ENCODE measurements around the gene CLDN4. TPM values are rescaled to one million over a fixed set of nuclear protein-coding genes. Genes with fewer than 3 reads are reported as not detected.

Gene CLDN4
- polyA plus RNA-seq, 3 donors: 0.01 TPM; not detected in 2

- 92% methylated on average over 1 of the region's 1 CpG for whole genome bisulfite sequencing (ENCODE audit: insufficient coverage)
Observed at GRCh38 chr7:73866446-73866767, 35.6 kb downstream of the CLDN4 start.

GRCh38 chr7:73869011-73869798 lies 38.4 kb downstream of the CLDN4 start:
- Histone ChIP-seq H2AFZ (ENCODE audit: insufficient read depth, low read depth, low read length, poor library complexity, severe bottlenecking) (no peak overlapping the region), H3K27ac (ENCODE audit: low read depth in 1 of 2, low read length in 2 of 2) (no peak overlapping the region), H3K4me1 (ENCODE audit: control insufficient read depth in 1 of 2, insufficient read depth in 2 of 2, low read length in 2 of 2) (no peaks in the 10 kb centered on the region), H3K27me3 (ENCODE audit: control insufficient read depth in 2 of 2, insufficient read depth in 2 of 2, low read length in 2 of 2) (no peaks in the 10 kb centered on the region), H4K20me1 (ENCODE audit: insufficient read depth, low read length) (no peaks in the 10 kb centered on the region), H3K4me3 (replicated peaks in 1 of 3; ENCODE audit: low read depth in 2 of 3, low read length in 3 of 3) (no peak overlapping the region), H3K9me3 (replicated peaks in 1 of 2; ENCODE audit: control insufficient read depth in 1 of 2, insufficient read depth in 1 of 2, low read length in 2 of 2) (no peaks in the 10 kb centered on the region), H3K9ac (ENCODE audit: insufficient read depth, low read length, poor library complexity, severe bottlenecking) (no peak overlapping the region), H3K36me3 (replicated peaks in 1 of 2; ENCODE audit: control insufficient read depth in 1 of 2, insufficient read depth in 2 of 2, low read length in 2 of 2) (no peaks in the 10 kb centered on the region), H3K4me2 (replicated peaks; ENCODE audit: extremely low read depth, low read length, poor library complexity, severe bottlenecking) (no peak overlapping the region), H3K79me2 (ENCODE audit: insufficient read depth, low read length) (no peaks in the 10 kb centered on the region)
- no peak for TF ChIP-seq CTCF (IDR thresholded peaks at IDR 0.05)
- no peak overlapping the region for H3K27ac Mint-ChIP-seq
- H3K27me3 Mint-ChIP-seq (ENCODE audit: low read depth in 3 of 3): peaks cover 1 to 9% (median 3%) of the 10 kb centered on the region in 3 donors
- peaks cover 0 to 1% (median 0%) of the 10 kb centered on the region in 7 donors for H3K9me3 Mint-ChIP-seq
- H3K4me1 Mint-ChIP-seq: no peaks in the 10 kb centered on the region
- intact Hi-C loops (cut with micrococcal nuclease): no loop called here
- WGBS (ENCODE audit: insufficient coverage): 95% methylated on average over 14 of the region's 24 CpGs
- no peak overlapping the region for H3K4me3 Mint-ChIP-seq
- no peaks in the 10 kb centered on the region for H3K36me3 Mint-ChIP-seq
- no peak for DNase-seq

More at GRCh38 chr7:73866446-73866767, 35.6 kb downstream of the CLDN4 start:
- Mint-ChIP-seq H3K36me3 (no peaks in the 10 kb centered on the region), H3K27me3 (ENCODE audit: low read depth in 3 of 3) (peaks cover 2 to 8% (median 4%) of the 10 kb centered on the region in 3 donors), H3K9me3 (peaks cover 0 to 1% (median 0%) of the 10 kb centered on the region in 7 donors), H3K27ac (no peak overlapping the region), H3K4me3 (no peak overlapping the region), H3K4me1 (no peaks in the 10 kb centered on the region)
- Histone ChIP-seq H3K4me3 (replicated peaks in 1 of 3; ENCODE audit: low read depth in 2 of 3, low read length in 3 of 3) (no peak overlapping the region), H2AFZ (ENCODE audit: insufficient read depth, low read depth, low read length, poor library complexity, severe bottlenecking) (no peak overlapping the region), H3K9me3 (replicated peaks in 1 of 2; ENCODE audit: control insufficient read depth in 1 of 2, insufficient read depth in 1 of 2, low read length in 2 of 2) (no peaks in the 10 kb centered on the region), H3K4me2 (replicated peaks; ENCODE audit: extremely low read depth, low read length, poor library complexity, severe bottlenecking) (no peak overlapping the region), H3K79me2 (ENCODE audit: insufficient read depth, low read length) (no peaks in the 10 kb centered on the region), H4K20me1 (ENCODE audit: insufficient read depth, low read length) (no peaks in the 10 kb centered on the region), H3K36me3 (replicated peaks in 1 of 2; ENCODE audit: control insufficient read depth in 1 of 2, insufficient read depth in 2 of 2, low read length in 2 of 2) (no peaks in the 10 kb centered on the region), H3K27me3 (ENCODE audit: control insufficient read depth in 2 of 2, insufficient read depth in 2 of 2, low read length in 2 of 2) (no peaks in the 10 kb centered on the region), H3K9ac (ENCODE audit: insufficient read depth, low read length, poor library complexity, severe bottlenecking) (no peak overlapping the region), H3K4me1 (ENCODE audit: control insufficient read depth in 1 of 2, insufficient read depth in 2 of 2, low read length in 2 of 2) (no peaks in the 10 kb centered on the region), H3K27ac (ENCODE audit: low read depth in 1 of 2, low read length in 2 of 2) (no peak overlapping the region)
- DNase-seq: no peak
- intact Hi-C loops (cut with micrococcal nuclease): loop anchor here (1.0 to 2.0 kb wide), 2 partner anchors 160 to 164 kb away; no protein-coding TSS in a partner anchor
- TF ChIP-seq CTCF (IDR thresholded peaks at IDR 0.05): no peak
